PFSK-1 (cell line): ENCODE data around the gene VAV2.

ENCODE experiments used
- FOXP2 ChIP-seq: optimal IDR thresholded peaks from 2 replicates; pipeline ENCODE3; 2011; ENCODE audit warnings: borderline replicate concordance, control low read depth, inconsistent platforms; ENCODE audit not compliant: insufficient read depth; ENCODE audit errors: extremely low read length, extremely low read depth
- POLR2AphosphoS5 ChIP-seq: IDR thresholded peaks from 2 replicates; pipeline ENCODE4 v1.6.1; 2012; ENCODE audit warnings: low read depth, mild to moderate bottlenecking, control low read depth, low read length, moderate library complexity
- SIN3A ChIP-seq: IDR thresholded peaks from 2 replicates; pipeline ENCODE4 v1.6.1; 2012; ENCODE audit warnings: mild to moderate bottlenecking, low read length, moderate library complexity, borderline replicate concordance; ENCODE audit not compliant: insufficient read depth
- TAF1 ChIP-seq: IDR thresholded peaks from 2 replicates; pipeline ENCODE4 v1.6.1; 2012; ENCODE audit warnings: low read length, control low read depth, borderline replicate concordance; ENCODE audit not compliant: insufficient read depth
- TF ChIP-seq, protein P1 (sequence below), 2 experiments: IDR thresholded peaks; 2 replicates each; pipeline versions ENCODE4 v1.6.1 to v1.8.0; 2011 to 2012; ENCODE audit warnings: low read depth in 2 of 2, low read length in 2 of 2, control low read depth in 1 of 2, inconsistent platforms in 1 of 2, mild to moderate bottlenecking in 1 of 2, moderate library complexity in 1 of 2; ENCODE audit not compliant: insufficient read depth in 1 of 2

Gene VAV2

DNA sequence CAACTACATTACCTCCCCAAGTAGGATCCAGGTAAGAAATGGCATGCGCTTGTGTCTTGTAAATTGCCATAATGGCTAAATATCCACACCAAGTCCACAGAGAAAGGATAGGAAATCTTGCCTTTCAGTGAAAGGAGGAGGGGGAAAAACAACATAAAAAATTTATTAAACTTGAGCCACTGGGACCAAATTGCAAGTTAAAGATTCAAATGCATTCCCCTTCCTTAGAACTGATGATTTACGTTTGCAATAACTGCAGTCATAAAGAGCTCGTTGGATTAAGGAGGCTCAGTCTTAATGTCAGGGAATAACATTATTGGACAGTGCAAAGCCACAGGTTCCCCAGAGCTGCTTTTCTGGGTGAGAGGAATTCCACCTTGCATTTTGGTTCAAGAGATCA lies 161.4 kb downstream of the VAV2 start:
- TF ChIP-seq POLR2AphosphoS5 (no peak), SIN3A (no peak), FOXP2 (no peak), TAF1 (no peak)
- TF ChIP-seq, protein P1, sequence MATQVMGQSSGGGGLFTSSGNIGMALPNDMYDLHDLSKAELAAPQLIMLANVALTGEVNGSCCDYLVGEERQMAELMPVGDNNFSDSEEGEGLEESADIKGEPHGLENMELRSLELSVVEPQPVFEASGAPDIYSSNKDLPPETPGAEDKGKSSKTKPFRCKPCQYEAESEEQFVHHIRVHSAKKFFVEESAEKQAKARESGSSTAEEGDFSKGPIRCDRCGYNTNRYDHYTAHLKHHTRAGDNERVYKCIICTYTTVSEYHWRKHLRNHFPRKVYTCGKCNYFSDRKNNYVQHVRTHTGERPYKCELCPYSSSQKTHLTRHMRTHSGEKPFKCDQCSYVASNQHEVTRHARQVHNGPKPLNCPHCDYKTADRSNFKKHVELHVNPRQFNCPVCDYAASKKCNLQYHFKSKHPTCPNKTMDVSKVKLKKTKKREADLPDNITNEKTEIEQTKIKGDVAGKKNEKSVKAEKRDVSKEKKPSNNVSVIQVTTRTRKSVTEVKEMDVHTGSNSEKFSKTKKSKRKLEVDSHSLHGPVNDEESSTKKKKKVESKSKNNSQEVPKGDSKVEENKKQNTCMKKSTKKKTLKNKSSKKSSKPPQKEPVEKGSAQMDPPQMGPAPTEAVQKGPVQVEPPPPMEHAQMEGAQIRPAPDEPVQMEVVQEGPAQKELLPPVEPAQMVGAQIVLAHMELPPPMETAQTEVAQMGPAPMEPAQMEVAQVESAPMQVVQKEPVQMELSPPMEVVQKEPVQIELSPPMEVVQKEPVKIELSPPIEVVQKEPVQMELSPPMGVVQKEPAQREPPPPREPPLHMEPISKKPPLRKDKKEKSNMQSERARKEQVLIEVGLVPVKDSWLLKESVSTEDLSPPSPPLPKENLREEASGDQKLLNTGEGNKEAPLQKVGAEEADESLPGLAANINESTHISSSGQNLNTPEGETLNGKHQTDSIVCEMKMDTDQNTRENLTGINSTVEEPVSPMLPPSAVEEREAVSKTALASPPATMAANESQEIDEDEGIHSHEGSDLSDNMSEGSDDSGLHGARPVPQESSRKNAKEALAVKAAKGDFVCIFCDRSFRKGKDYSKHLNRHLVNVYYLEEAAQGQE (IDR thresholded peaks at IDR 0.05; ENCODE audit: insufficient read depth in 1 of 2, low read depth in 2 of 2, low read length in 2 of 2), result no peak

DNA sequence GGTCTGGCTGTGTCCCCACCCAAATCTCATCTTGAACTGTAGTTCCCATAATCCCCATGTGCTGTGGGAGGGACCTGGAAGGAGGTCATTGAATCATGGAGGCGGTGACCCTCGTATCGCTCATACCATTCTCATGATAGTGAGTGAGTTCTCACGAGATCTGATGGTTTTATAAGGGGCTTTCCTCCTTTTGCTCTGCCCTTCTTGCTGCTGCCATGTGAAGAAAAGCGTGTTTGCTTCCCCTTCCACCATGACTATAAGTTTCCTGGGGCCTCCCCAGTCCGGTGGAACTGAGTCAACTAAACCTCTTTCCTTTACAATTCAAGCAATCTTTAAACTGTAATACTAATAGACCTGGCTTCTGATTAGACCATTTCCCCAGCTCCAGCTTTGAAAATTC lies 161.8 kb downstream of the VAV2 start:
- TF ChIP-seq TAF1 (no peak), SIN3A (no peak), FOXP2 (no peak), POLR2AphosphoS5 (no peak)
- TF ChIP-seq, protein P1 (IDR thresholded peaks at IDR 0.05; ENCODE audit: insufficient read depth in 1 of 2, low read depth in 2 of 2, low read length in 2 of 2), result no peak

DNA sequence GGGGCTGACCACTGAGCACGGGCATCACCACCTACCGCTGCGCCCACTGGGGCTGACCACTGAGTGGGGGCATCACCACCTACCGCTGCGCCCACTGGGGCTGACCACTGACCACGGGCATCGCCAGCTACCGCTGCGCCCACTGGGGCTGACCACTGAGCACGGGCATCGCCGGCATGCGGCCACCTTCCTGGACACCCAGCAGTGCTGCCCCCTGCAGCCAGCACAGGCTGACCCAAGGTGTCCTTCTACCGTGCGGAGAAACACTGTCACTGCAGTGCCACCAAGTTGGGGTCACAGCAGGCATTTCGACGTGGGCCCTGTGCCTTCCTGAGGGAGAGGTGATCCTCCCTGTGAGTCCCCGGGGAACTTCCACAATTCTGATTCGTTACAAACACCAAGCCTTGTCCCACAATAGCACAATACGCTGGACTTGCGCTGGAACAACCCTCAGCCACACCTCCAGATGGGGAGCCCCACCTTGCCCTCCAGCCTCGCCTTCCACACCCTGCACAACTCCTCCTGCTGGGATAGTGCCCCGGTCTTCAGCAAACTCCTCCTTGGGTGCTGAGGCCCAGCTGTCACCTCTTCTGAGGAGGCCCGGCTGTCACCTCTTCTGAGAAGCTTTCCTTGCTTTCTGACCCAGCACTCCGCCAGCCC lies 163.7 kb downstream of the VAV2 start:
- TF ChIP-seq TAF1 (no peak), FOXP2 (no peak)
- TF ChIP-seq, protein P1 (IDR thresholded peaks at IDR 0.05; ENCODE audit: insufficient read depth in 1 of 2, low read depth in 2 of 2, low read length in 2 of 2), result no peak

DNA sequence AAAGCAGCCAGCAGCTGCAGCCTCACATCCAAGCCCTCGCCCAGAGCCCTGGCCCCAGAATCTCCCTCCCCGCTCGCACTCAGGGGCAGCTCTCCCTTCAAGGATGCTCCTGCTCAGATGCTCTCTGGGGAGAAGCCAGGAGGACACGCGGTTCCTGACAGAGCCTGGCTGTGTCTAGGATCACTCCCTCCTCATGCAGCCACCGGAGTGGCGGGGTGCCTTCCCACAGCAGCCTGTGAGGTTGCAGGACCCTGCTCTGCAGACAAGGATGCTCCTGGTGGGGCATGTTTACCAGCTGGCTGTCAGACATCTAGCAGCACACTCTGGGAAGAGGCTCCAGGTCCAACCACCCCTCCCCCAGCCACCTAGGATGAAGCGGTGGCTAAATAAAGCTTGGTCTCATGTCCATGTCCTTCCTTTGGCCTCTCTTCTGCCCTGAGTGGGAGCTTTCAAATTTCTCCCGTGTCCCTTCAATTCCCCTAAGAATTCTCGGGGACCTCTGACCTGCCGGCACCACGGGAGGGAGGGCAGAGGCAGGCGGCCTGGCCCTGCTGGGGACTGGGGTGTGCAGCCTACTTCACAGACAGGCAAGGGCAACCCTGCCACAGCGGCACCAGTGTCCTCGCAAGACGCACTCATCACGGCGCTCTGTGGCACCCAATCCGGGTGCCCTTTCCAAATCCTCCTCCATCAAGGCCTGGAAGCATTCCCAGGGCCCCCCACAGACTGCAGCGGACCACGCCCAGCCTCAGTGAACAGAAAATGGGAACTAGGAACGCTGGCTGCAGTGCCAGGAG lies 165.6 kb downstream of the VAV2 start:
- TF ChIP-seq TAF1, result no peak
- TF ChIP-seq SIN3A, result no peak
- TF ChIP-seq FOXP2, result no peak
- TF ChIP-seq, protein P1 (IDR thresholded peaks at IDR 0.05; ENCODE audit: insufficient read depth in 1 of 2, low read depth in 2 of 2, low read length in 2 of 2), result no peak
- TF ChIP-seq POLR2AphosphoS5, result no peak
